ENCODE results near the gene CDKAL1. TPM values are rescaled to one million over a fixed set of nuclear protein-coding genes. Genes with fewer than 3 reads are reported as not detected.

CDKAL1 gene
- total and polyA plus RNA-seq, 10 of the 15 experiments (the other 5 are each of a cell fraction or from before 2014, with no cell fraction given): 10.7 to 26.9 (median 17.3) TPM

DNA sequence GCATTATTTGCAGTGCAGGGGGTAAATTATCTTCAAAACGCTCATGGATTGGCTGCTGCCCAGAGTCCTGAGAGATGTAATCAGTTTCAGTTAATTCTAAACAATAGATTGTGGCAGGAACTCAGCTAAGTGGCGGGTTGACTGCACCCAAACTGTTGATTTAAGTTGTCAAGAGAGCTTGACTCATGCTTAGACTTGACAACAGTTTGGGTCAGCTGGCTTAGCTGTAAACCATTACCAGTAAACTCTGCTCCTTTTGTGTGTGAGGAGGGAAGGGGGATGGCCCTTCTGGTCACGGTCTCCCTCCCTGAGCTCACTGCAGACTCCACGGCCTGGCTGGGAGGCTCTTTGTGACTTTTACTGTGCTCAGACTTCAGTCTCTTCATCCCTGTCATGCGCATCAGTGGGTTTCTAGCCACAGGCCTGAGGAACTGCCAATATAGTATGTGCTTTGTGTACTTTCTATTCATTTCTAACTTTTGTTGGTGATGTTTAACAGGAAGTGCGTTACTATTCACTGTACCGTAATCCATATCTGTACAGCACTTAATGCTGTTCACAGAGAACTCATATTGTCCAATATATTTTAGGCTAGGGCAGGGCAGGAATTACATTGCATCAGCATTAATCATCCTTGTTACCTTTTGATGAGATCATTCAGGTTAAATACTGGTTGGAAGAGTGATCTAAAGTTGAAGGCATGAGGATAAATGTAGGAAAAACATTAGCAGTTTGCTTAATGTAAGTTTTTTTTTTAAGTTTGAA, 488.3 kb downstream of the CDKAL1 start (continued):
- TF ChIP-seq, protein P1, sequence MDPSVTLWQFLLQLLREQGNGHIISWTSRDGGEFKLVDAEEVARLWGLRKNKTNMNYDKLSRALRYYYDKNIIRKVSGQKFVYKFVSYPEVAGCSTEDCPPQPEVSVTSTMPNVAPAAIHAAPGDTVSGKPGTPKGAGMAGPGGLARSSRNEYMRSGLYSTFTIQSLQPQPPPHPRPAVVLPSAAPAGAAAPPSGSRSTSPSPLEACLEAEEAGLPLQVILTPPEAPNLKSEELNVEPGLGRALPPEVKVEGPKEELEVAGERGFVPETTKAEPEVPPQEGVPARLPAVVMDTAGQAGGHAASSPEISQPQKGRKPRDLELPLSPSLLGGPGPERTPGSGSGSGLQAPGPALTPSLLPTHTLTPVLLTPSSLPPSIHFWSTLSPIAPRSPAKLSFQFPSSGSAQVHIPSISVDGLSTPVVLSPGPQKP (IDR thresholded peaks at IDR 0.05; ENCODE audit: low read depth, low read length): no peak
- TF ChIP-seq ZNF384 (IDR thresholded peaks at IDR 0.05; ENCODE audit: borderline replicate concordance, low read depth, low read length) (no peak), E2F4 (IDR thresholded peaks at IDR 0.05; ENCODE audit: low read depth, low read length) (no peak), ESRRA (IDR thresholded peaks at IDR 0.05; ENCODE audit: low read length) (0 out of 2 replicates have a peak, but pooled peaks have one; percentile 67), ZNF207 (IDR thresholded peaks at IDR 0.05; ENCODE audit: borderline replicate concordance) (no peak), HDGF (IDR thresholded peaks at IDR 0.05) (no peak), NFIC (IDR thresholded peaks at IDR 0.05; ENCODE audit: low read depth, low read length) (peak; percentile 87), YY1 (IDR thresholded peaks at IDR 0.05; ENCODE audit: low read depth, low read length) (no peak), POLR2A (IDR thresholded peaks at IDR 0.05; ENCODE audit: low read depth, low read length) (peak; percentile 49), SIX5 (IDR thresholded peaks at IDR 0.05; ENCODE audit: low read depth, low read length, severe bottlenecking) (no peak), CHD1 (IDR thresholded peaks at IDR 0.05; ENCODE audit: low read depth, low read length) (no peak), EED (IDR thresholded peaks at IDR 0.05; ENCODE audit: low read depth) (peak; percentile 86), SREBF2 (IDR thresholded peaks at IDR 0.05; ENCODE audit: low read length) (no peak), NR2C1 (IDR thresholded peaks at IDR 0.05) (no peak), TCF12 (IDR thresholded peaks at IDR 0.05; ENCODE audit: low read depth, low read length) (0 out of 2 replicates have a peak, but pooled peaks have one; percentile 28), ZNF217 (IDR thresholded peaks at IDR 0.05) (no peak), MTA3 (IDR thresholded peaks at IDR 0.05; ENCODE audit: borderline replicate concordance, low read length) (no peak), HDAC2 (IDR thresholded peaks at IDR 0.05) (no peak), CHD4 (IDR thresholded peaks at IDR 0.05) (no peak), PRDM15 (CRISPR knock-in tag; IDR thresholded peaks at IDR 0.05) (no peak), SPI1 (IDR thresholded peaks at IDR 0.05; ENCODE audit: borderline replicate concordance, insufficient read depth, low read depth, low read length) (peak; percentile 83)
- TF ChIP-seq, protein P2, sequence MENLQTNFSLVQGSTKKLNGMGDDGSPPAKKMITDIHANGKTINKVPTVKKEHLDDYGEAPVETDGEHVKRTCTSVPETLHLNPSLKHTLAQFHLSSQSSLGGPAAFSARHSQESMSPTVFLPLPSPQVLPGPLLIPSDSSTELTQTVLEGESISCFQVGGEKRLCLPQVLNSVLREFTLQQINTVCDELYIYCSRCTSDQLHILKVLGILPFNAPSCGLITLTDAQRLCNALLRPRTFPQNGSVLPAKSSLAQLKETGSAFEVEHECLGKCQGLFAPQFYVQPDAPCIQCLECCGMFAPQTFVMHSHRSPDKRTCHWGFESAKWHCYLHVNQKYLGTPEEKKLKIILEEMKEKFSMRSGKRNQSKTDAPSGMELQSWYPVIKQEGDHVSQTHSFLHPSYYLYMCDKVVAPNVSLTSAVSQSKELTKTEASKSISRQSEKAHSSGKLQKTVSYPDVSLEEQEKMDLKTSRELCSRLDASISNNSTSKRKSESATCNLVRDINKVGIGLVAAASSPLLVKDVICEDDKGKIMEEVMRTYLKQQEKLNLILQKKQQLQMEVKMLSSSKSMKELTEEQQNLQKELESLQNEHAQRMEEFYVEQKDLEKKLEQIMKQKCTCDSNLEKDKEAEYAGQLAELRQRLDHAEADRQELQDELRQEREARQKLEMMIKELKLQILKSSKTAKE (IDR thresholded peaks at IDR 0.05; ENCODE audit: low read depth, poor library complexity, severe bottlenecking): peak; percentile 81
- TF ChIP-seq, protein P3, sequence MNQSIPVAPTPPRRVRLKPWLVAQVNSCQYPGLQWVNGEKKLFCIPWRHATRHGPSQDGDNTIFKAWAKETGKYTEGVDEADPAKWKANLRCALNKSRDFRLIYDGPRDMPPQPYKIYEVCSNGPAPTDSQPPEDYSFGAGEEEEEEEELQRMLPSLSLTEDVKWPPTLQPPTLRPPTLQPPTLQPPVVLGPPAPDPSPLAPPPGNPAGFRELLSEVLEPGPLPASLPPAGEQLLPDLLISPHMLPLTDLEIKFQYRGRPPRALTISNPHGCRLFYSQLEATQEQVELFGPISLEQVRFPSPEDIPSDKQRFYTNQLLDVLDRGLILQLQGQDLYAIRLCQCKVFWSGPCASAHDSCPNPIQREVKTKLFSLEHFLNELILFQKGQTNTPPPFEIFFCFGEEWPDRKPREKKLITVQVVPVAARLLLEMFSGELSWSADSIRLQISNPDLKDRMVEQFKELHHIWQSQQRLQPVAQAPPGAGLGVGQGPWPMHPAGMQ (IDR thresholded peaks at IDR 0.05; ENCODE audit: borderline replicate concordance): no peak
